Subcutaneous abdominal adipose tissue (tissue), 5 donors: ENCODE results near the gene UQCC3.

Experiments
- H3K27ac ChIP-seq: one replicate; pipeline ENCODE4 v1.7.0; 2013; ENCODE audit warnings: low read depth, mild to moderate bottlenecking, inconsistent platforms, low read length, moderate library complexity
- H3K27me3 ChIP-seq, 5 donors: one replicate each; pipeline ENCODE4 v1.7.0; 2013; ENCODE audit warnings: low read length in 5 of 5, inconsistent platforms in 1 of 5; ENCODE audit not compliant: control insufficient read depth in 5 of 5, insufficient read depth in 4 of 5
- H3K36me3 ChIP-seq, 5 donors: one replicate each; pipeline ENCODE4 v1.7.0; 2013; ENCODE audit warnings: low read length in 5 of 5; ENCODE audit not compliant: control insufficient read depth in 5 of 5, insufficient read depth in 5 of 5
- H3K4me1 ChIP-seq, 5 donors: one replicate each; pipeline ENCODE4 v1.7.0; 2013; ENCODE audit warnings: low read length in 5 of 5, mild to moderate bottlenecking in 3 of 5, moderate library complexity in 1 of 5; ENCODE audit not compliant: control insufficient read depth in 5 of 5, insufficient read depth in 5 of 5
- H3K4me3 ChIP-seq, 5 donors: one replicate each; pipeline ENCODE4 v1.7.0; 2013; ENCODE audit warnings: low read length in 5 of 5, low read depth in 1 of 5
- H3K9ac ChIP-seq, 5 donors: one replicate each; pipeline ENCODE4 v1.7.0; 2013; ENCODE audit warnings: low read length in 5 of 5, mild to moderate bottlenecking in 4 of 5, moderate library complexity in 3 of 5
- H3K9me3 ChIP-seq, 5 donors: one replicate each; pipeline ENCODE4 v1.7.0; 2013; ENCODE audit warnings: low read length in 5 of 5; ENCODE audit not compliant: control insufficient read depth in 5 of 5
- donor health status: healthy.
- donor health status: healthy.
- donor health status: healthy.
- donor health status: healthy.
- donor health status: healthy.

Gene UQCC3

GRCh38 chr11:62671608-62672389 is at the start of gene UQCC3, which contains the start of gene LBHD1:
UQCC3 (plus strand) TSS chr11:62671673; CDS start chr11:62671746, 73 bp downstream.
LBHD1 (minus strand) TSS chr11:62672267; CDS start chr11:62670031, 2,236 bp downstream.
- Histone ChIP-seq H3K9me3 (no peaks in the 10 kb centered on the region), H3K36me3 (peaks cover 8 to 38% (median 18%) of the 10 kb centered on the region in 5 donors), H3K27me3 (no peaks in the 10 kb centered on the region), H3K9ac (peak within 1 kb of the TSS; percentile 83 to 91 (median 84)), H3K27ac (peak within 1 kb of the TSS; percentile 89), H3K4me1 (peaks cover under 1 to 46% (median 36%) of the 10 kb centered on the region in 5 donors), H3K4me3 (peak within 1 kb of the TSS; percentile 81 to 98 (median 94))

GRCh38 chr11:62622476-62623089 is 48.9 kb upstream of the UQCC3 start:
- Histone ChIP-seq H3K36me3 (peaks cover 0 to 31% (median 27%) of the 10 kb centered on the region in 5 donors), H3K9me3 (no peaks in the 10 kb centered on the region), H3K9ac (peak overlapping the region; percentile 35 to 84 (median 71)), H3K27me3 (no peaks in the 10 kb centered on the region), H3K4me1 (peaks cover 8 to 26% (median 23%) of the 10 kb centered on the region in 5 donors), H3K4me3 (peak overlapping the region; percentile 64 to 92 (median 86)), H3K27ac (peak overlapping the region; percentile 95)

GRCh38 chr11:62627713-62628112 is 43.8 kb upstream of the UQCC3 start:
- H3K4me1 ChIP-seq: peaks cover 0 to 6% (median 2%) of the 10 kb centered on the region in 5 donors
- peaks cover 0 to 81% (median 73%) of the 10 kb centered on the region in 5 donors for H3K36me3 ChIP-seq
- H3K9me3 ChIP-seq: no peaks in the 10 kb centered on the region
- H3K27ac ChIP-seq: no peak overlapping the region
- no peaks in the 10 kb centered on the region for H3K27me3 ChIP-seq
- no peak overlapping the region for H3K9ac ChIP-seq
- no peak overlapping the region for H3K4me3 ChIP-seq

GRCh38 chr11:62632492-62632891 is 39.0 kb upstream of the UQCC3 start:
- H3K27me3 ChIP-seq: no peaks in the 10 kb centered on the region
- H3K4me1 ChIP-seq: no peaks in the 10 kb centered on the region
- no peaks in the 10 kb centered on the region for H3K9me3 ChIP-seq
- no peak overlapping the region for H3K27ac ChIP-seq
- no peak overlapping the region for H3K9ac ChIP-seq
- peaks cover 2 to 84% (median 80%) of the 10 kb centered on the region in 5 donors for H3K36me3 ChIP-seq
- H3K4me3 ChIP-seq: no peak overlapping the region

- Histone ChIP-seq H3K4me1 (peaks cover 4 to 32% (median 26%) of the 10 kb centered on the region in 5 donors), H3K9me3 (no peaks in the 10 kb centered on the region), H3K4me3 (no peak overlapping the region), H3K36me3 (peaks cover 0 to 41% (median 30%) of the 10 kb centered on the region in 5 donors), H3K9ac (peak overlapping the region in 2 of 5 donors; percentile 21 to 25), H3K27me3 (no peaks in the 10 kb centered on the region), H3K27ac (peak overlapping the region; percentile 16)
Measured at GRCh38 chr11:62644220-62644619, 27.3 kb upstream of the UQCC3 start.

- Histone ChIP-seq H3K27me3 (no peaks in the 10 kb centered on the region), H3K9ac (peak overlapping the region; percentile 94 to 99 (median 98)), H3K9me3 (no peaks in the 10 kb centered on the region), H3K4me3 (peak overlapping the region; percentile 87 to 95 (median 90)), H3K4me1 (peaks cover 4 to 32% (median 26%) of the 10 kb centered on the region in 5 donors), H3K36me3 (peaks cover 0 to 43% (median 34%) of the 10 kb centered on the region in 5 donors), H3K27ac (peak overlapping the region; percentile 96)
Measured at GRCh38 chr11:62645671-62645945, 25.9 kb upstream of the UQCC3 start.

- Histone ChIP-seq H3K4me1 (peaks cover 4 to 31% (median 23%) of the 10 kb centered on the region in 5 donors), H3K9ac (peak within 1 kb of the TSS; percentile 94 to 99 (median 98)), H3K9me3 (no peaks in the 10 kb centered on the region), H3K4me3 (peak within 1 kb of the TSS; percentile 87 to 95 (median 90)), H3K36me3 (peaks cover 0 to 43% (median 34%) of the 10 kb centered on the region in 5 donors), H3K27me3 (no peaks in the 10 kb centered on the region), H3K27ac (peak within 1 kb of the TSS; percentile 96)
Measured at GRCh38 chr11:62645946-62646824, 25.3 kb upstream of the UQCC3 start, which contains the start of gene GANAB. GANAB (minus strand) TSS chr11:62646613; CDS start chr11:62646599, 14 bp downstream.

GRCh38 chr11:62646825-62647608 is 24.5 kb upstream of the UQCC3 start:
- H3K27ac ChIP-seq: peak overlapping the region; percentile 96
- H3K9ac ChIP-seq: peak overlapping the region in 3 of 5 donors; percentile 37 to 64 (median 48)
- peaks cover 4 to 36% (median 29%) of the 10 kb centered on the region in 5 donors for H3K4me1 ChIP-seq
- H3K36me3 ChIP-seq: peaks cover 0 to 43% (median 34%) of the 10 kb centered on the region in 5 donors
- no peaks in the 10 kb centered on the region for H3K9me3 ChIP-seq
- H3K27me3 ChIP-seq: no peaks in the 10 kb centered on the region
- H3K4me3 ChIP-seq: peak overlapping the region in 3 of 5 donors; percentile 28 to 95 (median 53)

GRCh38 chr11:62647609-62648005 is 23.9 kb upstream of the UQCC3 start:
- peaks cover 7 to 42% (median 34%) of the 10 kb centered on the region in 5 donors for H3K4me1 ChIP-seq
- H3K27ac ChIP-seq: no peak overlapping the region
- H3K27me3 ChIP-seq: no peaks in the 10 kb centered on the region
- H3K36me3 ChIP-seq: peaks cover 0 to 41% (median 33%) of the 10 kb centered on the region in 5 donors
- no peaks in the 10 kb centered on the region for H3K9me3 ChIP-seq
- H3K9ac ChIP-seq: peak overlapping the region in 1 of 5 donors; percentile 2
- H3K4me3 ChIP-seq: no peak overlapping the region
